Lower lobe of right lung (tissue), 2 donors: ENCODE results near the gene FBN1. TPM values are rescaled to one million over a fixed set of nuclear protein-coding genes. Genes with fewer than 3 reads are reported as not detected.

Experiments
- ATAC-seq, 2 donors: fragments of 200-7000 bp; cut with Tn5 transposase; one replicate each; pipeline ENCODE4 v1.9.1; 2020 to 2022; ENCODE audit warnings: mild to moderate bottlenecking in 2 of 2, moderate library complexity in 2 of 2
- DNase-seq: peaks from one replicate; pipeline ENCODE4 v3.0.0-alpha.2; 2020
- H3K27ac ChIP-seq: fragments of 200-600 bp; one replicate; pipeline ENCODE4 v1.8.0; 2022
- H3K27me3 ChIP-seq: fragments of 200-600 bp; one replicate; pipeline ENCODE4 v1.8.0; 2022; ENCODE audit warnings: low read depth
- H3K36me3 ChIP-seq: fragments of 200-600 bp; one replicate; pipeline ENCODE4 v1.8.0; 2022; ENCODE audit warnings: mild to moderate bottlenecking
- H3K4me1 ChIP-seq: fragments of 200-600 bp; one replicate; pipeline ENCODE4 v1.8.0; 2022
- H3K4me3 ChIP-seq: fragments of 200-600 bp; one replicate; pipeline ENCODE4 v1.8.0; 2022; ENCODE audit warnings: mild to moderate bottlenecking
- H3K9me3 ChIP-seq: fragments of 200-600 bp; one replicate; pipeline ENCODE4 v1.8.0; 2022
- CTCF ChIP-seq: fragments of 200-600 bp; IDR thresholded peaks from one replicate; pipeline ENCODE4 v1.8.0; 2022; ENCODE audit warnings: antibody characterized with exemption, mild to moderate bottlenecking
- intact Hi-C: fragments of 100-400 bp; cut with DNase I; formaldehyde crosslinking; loops from one replicate; pipeline ENCODE4 v1.11.0; 2022
- total RNA-seq: library from RNA; stranded (reverse); fragmentation: NEBNext Ultra II Directional; extraction: Animal tissue kit (Norgen Biotek cat#: 25700); gene quantifications from one replicate; pipeline ENCODE4 v1.2.1, GENCODE V29; 2021
- donor health status: DM: no; HTN: yes; CAD: no; lungs with severe emphysema.

The FBN1 gene
- total RNA-seq, 1 donor from 2014 or later: 75.3 TPM

- intact Hi-C loops: no loop called here
- Histone ChIP-seq H3K9me3 (no peaks in the 10 kb centered on the region), H3K36me3 (no peaks in the 10 kb centered on the region), H3K4me1 (peaks cover 11% of the 10 kb centered on the region), H3K4me3 (no peak overlapping the region), H3K27ac (no peak overlapping the region), H3K27me3 (no peaks in the 10 kb centered on the region)
- DNase-seq (no peak), ATAC-seq (peak in 1 of 2 donors; percentile 21)
- TF ChIP-seq CTCF: no peak
Measured at GRCh38 chr15:48582452-48583247, 62.9 kb downstream of the FBN1 start.

GRCh38 chr15:48581219-48581618, 64.3 kb downstream of the FBN1 start:
- intact Hi-C loops: no loop called here
- Histone ChIP-seq H3K27me3 (no peaks in the 10 kb centered on the region), H3K4me1 (peaks cover 11% of the 10 kb centered on the region)

GRCh38 chr15:48580736-48581135, 64.8 kb downstream of the FBN1 start:
- TF ChIP-seq CTCF: no peak
- H3K27ac ChIP-seq: no peak overlapping the region
- no peak overlapping the region for H3K4me3 ChIP-seq
- intact Hi-C loops: no loop called here
- DNase-seq (no peak), ATAC-seq (no peak)
- no peaks in the 10 kb centered on the region for H3K36me3 ChIP-seq
- H3K9me3 ChIP-seq: no peaks in the 10 kb centered on the region
- H3K27me3 ChIP-seq: no peaks in the 10 kb centered on the region
- H3K4me1 ChIP-seq: peaks cover 11% of the 10 kb centered on the region

More at GRCh38 chr15:48581219-48581618, 64.3 kb downstream of the FBN1 start:
- Histone ChIP-seq H3K9me3 (no peaks in the 10 kb centered on the region), H3K27ac (no peak overlapping the region), H3K36me3 (no peaks in the 10 kb centered on the region), H3K4me3 (no peak overlapping the region)
- ATAC-seq: no peak
- no peak for DNase-seq
- TF ChIP-seq CTCF: no peak

- Histone ChIP-seq H3K4me3 (no peak overlapping the region), H3K27ac (no peak overlapping the region), H3K27me3 (no peaks in the 10 kb centered on the region), H3K36me3 (no peaks in the 10 kb centered on the region), H3K9me3 (no peaks in the 10 kb centered on the region), H3K4me1 (peaks cover 11% of the 10 kb centered on the region)
- DNase-seq (no peak), ATAC-seq (no peak)
- intact Hi-C loops: no loop called here
- no peak for TF ChIP-seq CTCF
Measured at GRCh38 chr15:48579945-48580671, 65.4 kb downstream of the FBN1 start.

GRCh38 chr15:48578965-48579364, 66.5 kb downstream of the FBN1 start:
- Histone ChIP-seq H3K4me1 (peaks cover 11% of the 10 kb centered on the region), H3K27ac (no peak overlapping the region), H3K9me3 (no peaks in the 10 kb centered on the region), H3K4me3 (no peak overlapping the region), H3K36me3 (no peaks in the 10 kb centered on the region), H3K27me3 (no peaks in the 10 kb centered on the region)
- no peak for DNase-seq
- no peak for TF ChIP-seq CTCF
- intact Hi-C loops: no loop called here
- no peak for ATAC-seq
